K562 (cell line): ENCODE data around the gene EFNA2. TPM values are rescaled to one million over a fixed set of nuclear protein-coding genes. Genes with fewer than 3 reads are reported as not detected.

Experiments
- ASH1L ChIP-seq: fragments of 450-650 bp; IDR thresholded peaks from 2 replicates; pipeline ENCODE4 v1.6.1; 2018; ENCODE audit warnings: borderline replicate concordance, mild to moderate bottlenecking, low read depth; ENCODE audit not compliant: partially characterized antibody
- ATF1 ChIP-seq, 2 experiments: fragments of 450-650 bp in 1 of 2; IDR thresholded peaks; 2 replicates each; pipeline ENCODE4 v1.6.1; 2016; ENCODE audit warnings: missing compliant biosample characterization in 1 of 2, missing genetic modification characterization in 1 of 2
- CEBPG ChIP-seq, 3 experiments: fragments of 200-800 bp in 1 of 3; sonication (Bioruptor generic) in 1 of 3; sonication (generic) in 1 of 3; formaldehyde crosslinking in 1 of 3; IDR thresholded peaks in 2 of 3; conservative IDR thresholded peaks in 1 of 3; 2 replicates each; pipeline versions ENCODE4 v1.6.1 to v1.8.0; 2016 to 2022; ENCODE audit warnings: missing compliant biosample characterization in 2 of 3, missing genetic modification characterization in 2 of 3, mild to moderate bottlenecking in 1 of 3, missing genetic modification reagents in 1 of 3
- GATAD2B ChIP-seq: fragments of 450-650 bp; IDR thresholded peaks from 2 replicates; pipeline ENCODE4 v1.6.1; 2017; ENCODE audit warnings: mild to moderate bottlenecking, borderline replicate concordance
- GTF2A2 ChIP-seq: IDR thresholded peaks from 2 replicates; pipeline ENCODE4 v1.6.1; 2016; ENCODE audit warnings: mild to moderate bottlenecking, missing genetic modification characterization, missing compliant biosample characterization
- HMGN3 ChIP-seq: IDR thresholded peaks from 2 replicates; pipeline ENCODE4 v1.6.1; 2011; ENCODE audit warnings: borderline replicate concordance, low read depth, mild to moderate bottlenecking, mixed read lengths, low read length; ENCODE audit not compliant: insufficient read length; ENCODE audit errors: extremely low read depth
- MECOM ChIP-seq: fragments of 250-450 bp; sonication (Bioruptor Pico); IDR thresholded peaks from 2 replicates; pipeline ENCODE4 v1.8.0; 2022; ENCODE audit warnings: inconsistent platforms
- MIER1 ChIP-seq: fragments of 450-650 bp; IDR thresholded peaks from 2 replicates; pipeline ENCODE4 v1.6.1; 2016; ENCODE audit warnings: antibody characterized with exemption, mild to moderate bottlenecking, low read depth
- NCOA1 ChIP-seq: fragments of 450-650 bp; IDR thresholded peaks from 2 replicates; pipeline ENCODE4 v1.6.1; 2016; ENCODE audit warnings: low read depth
- RCOR1 ChIP-seq, 2 experiments: IDR thresholded peaks; 2 replicates each; pipeline ENCODE4 v1.6.1; 2012; ENCODE audit warnings: low read depth in 2 of 2, low read length in 2 of 2, borderline replicate concordance in 1 of 2, improper control_type of control experiment in 1 of 2
- RNF2 ChIP-seq: sonication (generic); IDR thresholded peaks from 2 replicates; pipeline ENCODE4 v1.6.1; 2016
- SMC3 ChIP-seq: conservative IDR thresholded peaks from 2 replicates; pipeline ENCODE4 v1.6.1; 2011; ENCODE audit warnings: low read depth, low read length, improper control_type of control experiment; ENCODE audit not compliant: insufficient read depth
- ZNF551 ChIP-seq: fragments of 250-450 bp; sonication (Bioruptor Pico); IDR thresholded peaks from 2 replicates; pipeline ENCODE4 v1.5.0; 2021; ENCODE audit warnings: mild to moderate bottlenecking, moderate library complexity
- ZSCAN29 ChIP-seq: fragments of 450-650 bp; IDR thresholded peaks from 2 replicates; pipeline ENCODE4 v1.6.1; 2017
- polyA plus RNA-seq, 8 experiments: library from polyadenylated mRNA; depleted of rRNA in 4 of 8; stranded (reverse) in 5 of 8; unstranded in 3 of 8; fragments of >200 nt; fragmentation: Nextera tagmentation in 2 of 8; fragmentation: Illumina TruSeq in 1 of 8; extraction: Ambion mirVana in 2 of 8; extraction: Trizol in 1 of 8; gene quantifications; 2 replicates each; pipeline versions ENCODE4 v1.2.1 to v1.2.3, GENCODE V29; 2011 to 2014; ENCODE audit warnings: inconsistent platforms in 1 of 8, missing spikeins in 1 of 8
- total RNA-seq, 7 experiments: library from RNA; depleted of rRNA in 6 of 7; stranded (reverse); fragments of >200 nt in 6 of 7; fragmentation: Illumina TruSeq in 2 of 7; extraction: Trizol in 2 of 7; gene quantifications; 2 replicates each; pipeline versions ENCODE4 v1.2.1 to v1.2.3, GENCODE V29; 2011 to 2021; ENCODE audit warnings: low replicate concordance in 1 of 7
- TF ChIP-seq, protein P1 (sequence below): sonication (generic); formaldehyde crosslinking; IDR thresholded peaks from 2 replicates; pipeline ENCODE4 v1.8.0; 2023; ENCODE audit warnings: mild to moderate bottlenecking, missing genetic modification reagents
- TF ChIP-seq, protein P2 (sequence below): fragments of 250-450 bp; sonication (Bioruptor Pico); IDR thresholded peaks from 2 replicates; pipeline ENCODE4 v1.8.0; 2021; ENCODE audit warnings: mild to moderate bottlenecking, moderate library complexity
- TF ChIP-seq, protein P3 (sequence below), 2 experiments: fragments of 450-650 bp; conservative IDR thresholded peaks; 2 replicates each; pipeline ENCODE4 v1.6.1; 2017; ENCODE audit warnings: mild to moderate bottlenecking in 2 of 2, moderate library complexity in 2 of 2
- TF ChIP-seq, protein P4 (sequence below), 2 experiments: fragments of 150-350 bp in 1 of 2; IDR thresholded peaks; 2 replicates each; pipeline ENCODE4 v1.6.1; 2012 to 2016; ENCODE audit warnings: low read depth in 2 of 2, low read length in 2 of 2, mild to moderate bottlenecking in 1 of 2, moderate library complexity in 1 of 2

Gene EFNA2
- total and polyA plus RNA-seq, 9 of the 15 experiments (the other 6 are each of a cell fraction or from before 2014, with no cell fraction given), result 0.11 to 0.44 (median 0.15) TPM; not detected in 6

DNA sequence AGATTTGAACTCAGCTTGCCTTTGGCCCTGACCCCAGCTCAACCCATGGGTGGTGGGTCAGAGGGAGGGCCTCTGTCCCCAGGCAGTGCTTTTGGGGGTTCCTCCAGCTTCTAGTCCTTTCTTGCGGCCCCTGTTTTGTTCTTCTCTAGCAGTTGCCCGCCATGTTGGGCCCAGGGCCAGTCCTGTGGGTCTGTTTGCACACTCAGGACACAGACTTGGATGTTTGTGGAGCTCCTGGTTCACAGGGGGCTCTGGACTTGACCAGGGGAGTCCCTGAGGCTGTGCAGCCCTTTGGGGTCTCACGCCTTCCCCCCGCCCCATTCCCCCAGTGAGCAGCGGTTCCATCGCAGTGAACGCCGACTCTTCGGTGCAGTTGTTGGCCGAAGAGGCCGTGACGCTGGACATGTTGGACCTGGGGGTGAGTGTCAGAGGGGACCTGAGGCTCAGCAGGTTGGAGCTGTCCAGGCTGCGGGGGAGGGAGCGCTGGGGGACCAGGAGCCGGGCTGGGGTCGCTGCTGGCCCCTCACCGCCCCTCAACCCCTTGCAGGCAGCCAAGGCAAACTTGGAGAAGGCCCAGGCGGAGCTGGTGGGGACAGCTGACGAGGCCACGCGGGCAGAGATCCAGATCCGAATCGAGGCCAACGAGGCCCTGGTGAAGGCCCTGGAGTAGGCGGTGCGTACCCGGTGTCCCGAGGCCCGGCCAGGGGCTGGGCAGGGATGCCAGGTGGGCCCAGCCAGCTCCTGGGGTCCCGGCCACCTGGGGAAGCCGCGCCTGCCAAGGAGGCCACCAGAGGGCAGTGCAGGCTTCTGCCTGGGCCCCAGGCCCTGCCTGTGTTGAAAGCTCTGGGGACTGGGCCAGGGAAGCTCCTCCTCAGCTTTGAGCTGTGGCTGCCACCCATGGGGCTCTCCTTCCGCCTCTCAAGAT lies 41.6 kb upstream of the EFNA2 start (continued):
- TF ChIP-seq, protein P1, sequence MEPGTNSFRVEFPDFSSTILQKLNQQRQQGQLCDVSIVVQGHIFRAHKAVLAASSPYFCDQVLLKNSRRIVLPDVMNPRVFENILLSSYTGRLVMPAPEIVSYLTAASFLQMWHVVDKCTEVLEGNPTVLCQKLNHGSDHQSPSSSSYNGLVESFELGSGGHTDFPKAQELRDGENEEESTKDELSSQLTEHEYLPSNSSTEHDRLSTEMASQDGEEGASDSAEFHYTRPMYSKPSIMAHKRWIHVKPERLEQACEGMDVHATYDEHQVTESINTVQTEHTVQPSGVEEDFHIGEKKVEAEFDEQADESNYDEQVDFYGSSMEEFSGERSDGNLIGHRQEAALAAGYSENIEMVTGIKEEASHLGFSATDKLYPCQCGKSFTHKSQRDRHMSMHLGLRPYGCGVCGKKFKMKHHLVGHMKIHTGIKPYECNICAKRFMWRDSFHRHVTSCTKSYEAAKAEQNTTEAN (CRISPR knock-in tag), result no peak
- TF ChIP-seq RNF2 (no peak), HMGN3 (peak; percentile 40), ZNF551 (CRISPR knock-in tag) (no peak), MIER1 (no peak), ZSCAN29 (peak; percentile 64; the same call in 1 of the 2 replicates), GATAD2B (no peak), ASH1L (no peak), SMC3 (peak; percentile 88), ATF1 (CRISPR knock-in tag; IDR thresholded peaks at IDR 0.05) (no peak), ATF1 (tag; IDR thresholded peaks at IDR 0.05) (0 out of 2 replicates have a peak, but pooled peaks have one; percentile 29), NCOA1 (no peak), CEBPG (CRISPR knock-in tag; IDR thresholded peaks at IDR 0.05) (peak; percentile 49; the same call in 1 of the 2 replicates), CEBPG (tag; conservative IDR thresholded peaks at IDR 0.05 in 1 of 2, IDR thresholded peaks at IDR 0.05 in 1 of 2) (peak in 1 of 2 experiments; percentile 59; a peak in 1 of 4 replicates), RCOR1 (IDR thresholded peaks at IDR 0.05; ENCODE audit: borderline replicate concordance in 1 of 2, low read depth in 2 of 2, low read length in 2 of 2) (peak in 1 of 2 experiments; percentile 35; a peak in 1 of 4 replicates), MECOM (CRISPR knock-in tag) (no peak), GTF2A2 (tag) (no peak)
- TF ChIP-seq, protein P2, sequence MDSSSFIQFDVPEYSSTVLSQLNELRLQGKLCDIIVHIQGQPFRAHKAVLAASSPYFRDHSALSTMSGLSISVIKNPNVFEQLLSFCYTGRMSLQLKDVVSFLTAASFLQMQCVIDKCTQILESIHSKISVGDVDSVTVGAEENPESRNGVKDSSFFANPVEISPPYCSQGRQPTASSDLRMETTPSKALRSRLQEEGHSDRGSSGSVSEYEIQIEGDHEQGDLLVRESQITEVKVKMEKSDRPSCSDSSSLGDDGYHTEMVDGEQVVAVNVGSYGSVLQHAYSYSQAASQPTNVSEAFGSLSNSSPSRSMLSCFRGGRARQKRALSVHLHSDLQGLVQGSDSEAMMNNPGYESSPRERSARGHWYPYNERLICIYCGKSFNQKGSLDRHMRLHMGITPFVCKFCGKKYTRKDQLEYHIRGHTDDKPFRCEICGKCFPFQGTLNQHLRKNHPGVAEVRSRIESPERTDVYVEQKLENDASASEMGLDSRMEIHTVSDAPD (CRISPR knock-in tag), result no peak
- TF ChIP-seq, protein P3, sequence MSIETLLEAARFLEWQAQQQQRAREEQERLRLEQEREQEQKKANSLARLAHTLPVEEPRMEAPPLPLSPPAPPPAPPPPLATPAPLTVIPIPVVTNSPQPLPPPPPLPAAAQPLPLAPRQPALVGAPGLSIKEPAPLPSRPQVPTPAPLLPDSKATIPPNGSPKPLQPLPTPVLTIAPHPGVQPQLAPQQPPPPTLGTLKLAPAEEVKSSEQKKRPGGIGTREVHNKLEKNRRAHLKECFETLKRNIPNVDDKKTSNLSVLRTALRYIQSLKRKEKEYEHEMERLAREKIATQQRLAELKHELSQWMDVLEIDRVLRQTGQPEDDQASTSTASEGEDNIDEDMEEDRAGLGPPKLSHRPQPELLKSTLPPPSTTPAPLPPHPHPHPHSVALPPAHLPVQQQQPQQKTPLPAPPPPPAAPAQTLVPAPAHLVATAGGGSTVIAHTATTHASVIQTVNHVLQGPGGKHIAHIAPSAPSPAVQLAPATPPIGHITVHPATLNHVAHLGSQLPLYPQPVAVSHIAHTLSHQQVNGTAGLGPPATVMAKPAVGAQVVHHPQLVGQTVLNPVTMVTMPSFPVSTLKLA (conservative IDR thresholded peaks at IDR 0.05), result peak in 1 of 2 experiments; percentile 30; a peak in 1 of 4 replicates
- TF ChIP-seq, protein P4, sequence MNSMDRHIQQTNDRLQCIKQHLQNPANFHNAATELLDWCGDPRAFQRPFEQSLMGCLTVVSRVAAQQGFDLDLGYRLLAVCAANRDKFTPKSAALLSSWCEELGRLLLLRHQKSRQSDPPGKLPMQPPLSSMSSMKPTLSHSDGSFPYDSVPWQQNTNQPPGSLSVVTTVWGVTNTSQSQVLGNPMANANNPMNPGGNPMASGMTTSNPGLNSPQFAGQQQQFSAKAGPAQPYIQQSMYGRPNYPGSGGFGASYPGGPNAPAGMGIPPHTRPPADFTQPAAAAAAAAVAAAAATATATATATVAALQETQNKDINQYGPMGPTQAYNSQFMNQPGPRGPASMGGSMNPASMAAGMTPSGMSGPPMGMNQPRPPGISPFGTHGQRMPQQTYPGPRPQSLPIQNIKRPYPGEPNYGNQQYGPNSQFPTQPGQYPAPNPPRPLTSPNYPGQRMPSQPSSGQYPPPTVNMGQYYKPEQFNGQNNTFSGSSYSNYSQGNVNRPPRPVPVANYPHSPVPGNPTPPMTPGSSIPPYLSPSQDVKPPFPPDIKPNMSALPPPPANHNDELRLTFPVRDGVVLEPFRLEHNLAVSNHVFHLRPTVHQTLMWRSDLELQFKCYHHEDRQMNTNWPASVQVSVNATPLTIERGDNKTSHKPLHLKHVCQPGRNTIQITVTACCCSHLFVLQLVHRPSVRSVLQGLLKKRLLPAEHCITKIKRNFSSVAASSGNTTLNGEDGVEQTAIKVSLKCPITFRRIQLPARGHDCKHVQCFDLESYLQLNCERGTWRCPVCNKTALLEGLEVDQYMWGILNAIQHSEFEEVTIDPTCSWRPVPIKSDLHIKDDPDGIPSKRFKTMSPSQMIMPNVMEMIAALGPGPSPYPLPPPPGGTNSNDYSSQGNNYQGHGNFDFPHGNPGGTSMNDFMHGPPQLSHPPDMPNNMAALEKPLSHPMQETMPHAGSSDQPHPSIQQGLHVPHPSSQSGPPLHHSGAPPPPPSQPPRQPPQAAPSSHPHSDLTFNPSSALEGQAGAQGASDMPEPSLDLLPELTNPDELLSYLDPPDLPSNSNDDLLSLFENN (IDR thresholded peaks at IDR 0.05; ENCODE audit: low read depth in 2 of 2, low read length in 2 of 2), result 0 out of 4 replicates have a peak, but pooled peaks of 1 of the 2 experiments have one; percentile 49
